H9 (cell line): Measurements from ENCODE around the gene MDK. TPM values are rescaled to one million over a fixed set of nuclear protein-coding genes. Genes with fewer than 3 reads are reported as not detected.

Experiments
- DNase-seq: peaks from one replicate; pipeline ENCODE4 v3.0.0-alpha.2; 2017
- H2AFZ ChIP-seq: one replicate; pipeline ENCODE4 v1.6.1; 2013; ENCODE audit warnings: mild to moderate bottlenecking, low read length, control low read depth, moderate library complexity
- H2AK5ac ChIP-seq: 2 replicates; pipeline ENCODE4 v1.6.1; 2013; ENCODE audit warnings: low read length, control low read depth, mixed read lengths; ENCODE audit not compliant: insufficient read length
- H2BK120ac ChIP-seq: one replicate; pipeline ENCODE4 v1.6.1; 2013; ENCODE audit warnings: low read depth, mild to moderate bottlenecking, low read length, control low read depth, inconsistent platforms; ENCODE audit not compliant: poor library complexity, severe bottlenecking
- H2BK12ac ChIP-seq: 2 replicates; pipeline ENCODE4 v1.6.1; 2013; ENCODE audit warnings: low read length, control low read depth, mixed read lengths, low read depth; ENCODE audit not compliant: insufficient read length
- H2BK15ac ChIP-seq: 2 replicates; pipeline ENCODE4 v1.6.1; 2013; ENCODE audit warnings: low read depth, low read length, control low read depth
- H2BK20ac ChIP-seq: one replicate; pipeline ENCODE4 v1.6.1; 2013; ENCODE audit warnings: low read depth, mild to moderate bottlenecking, low read length, control low read depth, inconsistent platforms; ENCODE audit not compliant: poor library complexity, severe bottlenecking
- H2BK5ac ChIP-seq: 2 replicates; pipeline ENCODE4 v1.6.1; 2013; ENCODE audit warnings: low read length, control low read depth, mixed read lengths; ENCODE audit not compliant: insufficient read length
- H3K14ac ChIP-seq: 2 replicates; pipeline ENCODE4 v1.6.1; 2013; ENCODE audit warnings: low read length, control low read depth; ENCODE audit not compliant: insufficient read depth
- H3K18ac ChIP-seq: 2 replicates; pipeline ENCODE4 v1.6.1; 2013; ENCODE audit warnings: low read depth, mild to moderate bottlenecking, mixed read lengths, low read length, control low read depth; ENCODE audit not compliant: insufficient read length
- H3K23ac ChIP-seq: 2 replicates; pipeline ENCODE4 v1.6.1; 2013; ENCODE audit warnings: low read length, control low read depth, mixed read lengths, low read depth; ENCODE audit not compliant: insufficient read length
- H3K23me2 ChIP-seq: 2 replicates; pipeline ENCODE4 v1.6.1; 2013; ENCODE audit warnings: low read depth, mild to moderate bottlenecking, mixed read lengths, low read length, control low read depth; ENCODE audit not compliant: insufficient read length, poor library complexity, severe bottlenecking
- H3K27ac ChIP-seq: 2 replicates; pipeline ENCODE4 v1.5.1; 2013; ENCODE audit warnings: low read length, control low read depth, mixed read lengths, low read depth; ENCODE audit not compliant: insufficient read length
- H3K27me3 ChIP-seq: 2 replicates; pipeline ENCODE4 v1.6.1; 2013; ENCODE audit warnings: low read length, control low read depth, inconsistent platforms; ENCODE audit not compliant: insufficient read depth
- H3K4ac ChIP-seq: 2 replicates; pipeline ENCODE4 v1.6.1; 2013; ENCODE audit warnings: low read depth, mild to moderate bottlenecking, control low read depth, inconsistent platforms, low read length, moderate library complexity
- H3K4me1 ChIP-seq: 2 replicates; pipeline ENCODE4 v1.6.1; 2013; ENCODE audit warnings: low read length, control low read depth, inconsistent platforms; ENCODE audit not compliant: insufficient read depth
- H3K4me2 ChIP-seq: 2 replicates; pipeline ENCODE4 v1.6.1; 2013; ENCODE audit warnings: low read length, control low read depth, mixed read lengths; ENCODE audit not compliant: insufficient read length, insufficient read depth
- H3K56ac ChIP-seq: 2 replicates; pipeline ENCODE4 v1.6.1; 2013; ENCODE audit warnings: low read depth, mild to moderate bottlenecking, mixed read lengths, low read length, control low read depth; ENCODE audit not compliant: insufficient read length
- H3K79me1 ChIP-seq: 2 replicates; pipeline ENCODE4 v1.6.1; 2013; ENCODE audit warnings: low read depth, mild to moderate bottlenecking, moderate library complexity, low read length, control low read depth, inconsistent platforms; ENCODE audit not compliant: insufficient read depth, poor library complexity, severe bottlenecking
- H3K79me2 ChIP-seq: 2 replicates; pipeline ENCODE4 v1.6.1; 2013; ENCODE audit warnings: low read length, control low read depth, inconsistent platforms; ENCODE audit not compliant: insufficient read depth
- H3K9ac ChIP-seq: 2 replicates; pipeline ENCODE4 v1.6.1; 2013; ENCODE audit warnings: low read length, control low read depth, mixed read lengths; ENCODE audit not compliant: insufficient read length; ENCODE audit errors: extremely low read depth
- H3K9me3 ChIP-seq: one replicate; pipeline ENCODE4 v1.6.1; 2013; ENCODE audit warnings: low read depth, low read length, inconsistent platforms; ENCODE audit not compliant: control insufficient read depth
- H3T11ph ChIP-seq: one replicate; pipeline ENCODE4 v1.6.1; 2013; ENCODE audit warnings: mild to moderate bottlenecking, low read length, control low read depth, inconsistent platforms
- H4K20me1 ChIP-seq: one replicate; pipeline ENCODE4 v1.6.1; 2013; ENCODE audit not compliant: control insufficient read depth, insufficient read length, insufficient read depth
- H4K5ac ChIP-seq: 2 replicates; pipeline ENCODE4 v1.6.1; 2013; ENCODE audit warnings: low read depth, mild to moderate bottlenecking, mixed read lengths, low read length, control low read depth; ENCODE audit not compliant: insufficient read length
- H4K8ac ChIP-seq: replicated peaks from 2 replicates; pipeline ENCODE4 v1.6.1; 2013; ENCODE audit warnings: low read length, control low read depth, mixed read lengths, low read depth; ENCODE audit not compliant: insufficient read length
- H4K91ac ChIP-seq: 2 replicates; pipeline ENCODE4 v1.6.1; 2013; ENCODE audit warnings: low read depth, mild to moderate bottlenecking, moderate library complexity, mixed read lengths, low read length, control low read depth; ENCODE audit not compliant: insufficient read length
- H3K27ac Mint-ChIP-seq, 3 experiments: 2 replicates in 2 of 3; 3 replicates in 1 of 3; pipeline ENCODE4 v1.8.0; 2020 to 2021; ENCODE audit warnings: mixed read lengths in 3 of 3, mild to moderate bottlenecking in 1 of 3, moderate library complexity in 1 of 3
- H3K27me3 Mint-ChIP-seq: 2 replicates; pipeline ENCODE4 v1.8.0; 2021; ENCODE audit warnings: low read depth, mild to moderate bottlenecking, moderate library complexity, mixed read lengths
- H3K36me3 Mint-ChIP-seq, 3 experiments: 2 replicates in 2 of 3; 3 replicates in 1 of 3; pipeline ENCODE4 v1.8.0; 2020 to 2021; ENCODE audit warnings: low read depth in 3 of 3, mixed read lengths in 3 of 3; ENCODE audit not compliant: insufficient read depth in 1 of 3
- H3K4me1 Mint-ChIP-seq, 2 experiments: 2 replicates each; pipeline ENCODE4 v1.8.0; 2020; ENCODE audit warnings: mixed read lengths in 2 of 2
- H3K4me3 Mint-ChIP-seq, 2 experiments: 2 replicates in 1 of 2; 3 replicates in 1 of 2; pipeline ENCODE4 v1.8.0; 2020 to 2021; ENCODE audit warnings: mild to moderate bottlenecking in 2 of 2, mixed read lengths in 2 of 2, moderate library complexity in 1 of 2
- H3K9me3 Mint-ChIP-seq, 2 experiments: 2 replicates in 1 of 2; 3 replicates in 1 of 2; pipeline ENCODE4 v1.8.0; 2020; ENCODE audit warnings: mild to moderate bottlenecking in 2 of 2, mixed read lengths in 2 of 2, moderate library complexity in 1 of 2
- CTCF ChIP-seq: fragments of 200-600 bp; sonication (generic); conservative IDR thresholded peaks from 3 replicates; pipeline ENCODE4 v1.8.0; 2021; ENCODE audit warnings: antibody characterized with exemption, mild to moderate bottlenecking
- WGBS: extraction: QIAGEN DNeasy Blood & Tissue Kit; methylation state at CpG from one replicate; pipeline ENCODE4 v1.1.7; 2013; ENCODE audit warnings: missing lambda C conversion rate, low lambda C conversion rate, mixed read lengths; ENCODE audit not compliant: insufficient read length; ENCODE audit errors: extremely low coverage; 5-methylcytosine and 5-hydroxymethylcytosine counted together
- total RNA-seq: library from RNA; stranded (reverse); gene quantifications from 2 replicates; pipeline ENCODE4 v1.2.1, GENCODE V29; 2021

Gene MDK
- total RNA-seq, 1 experiment from 2014 or later, result 392 TPM

GRCh38 chr11:46374815-46375214, 6.7 kb upstream of the MDK start:
- no peak for TF ChIP-seq CTCF
- no peak overlapping the region for H2AFZ ChIP-seq
- no peak overlapping the region for H3K9ac ChIP-seq
- Mint-ChIP-seq H3K27ac (no peak overlapping the region), H3K36me3 (peaks cover 17 to 55% (median 52%) of the 10 kb centered on the region in 3 experiments; a peak in 6 of 7 replicates), H3K9me3 (no peaks in the 10 kb centered on the region; a peak in 1 of 5 replicates), H3K27me3 (no peaks in the 10 kb centered on the region), H3K4me3 (no peak overlapping the region), H3K4me1 (peaks cover 7 to 10% of the 10 kb centered on the region in 2 experiments)
- no peak overlapping the region for H3T11ph ChIP-seq
- H3K14ac ChIP-seq, result no peak overlapping the region
- H3K56ac ChIP-seq, result no peak overlapping the region
- no peak for DNase-seq
- H3K79me2 ChIP-seq, result no peaks in the 10 kb centered on the region
- no peaks in the 10 kb centered on the region for H3K23me2 ChIP-seq
- no peaks in the 10 kb centered on the region for H4K20me1 ChIP-seq
- H3K18ac ChIP-seq, result no peak overlapping the region
- no peak overlapping the region for H3K4me2 ChIP-seq
- no peak overlapping the region for H4K91ac ChIP-seq
- no peak overlapping the region for H2AK5ac ChIP-seq
- H2BK12ac ChIP-seq, result no peak overlapping the region
- no peak overlapping the region for H4K8ac ChIP-seq
- H4K5ac ChIP-seq, result no peak overlapping the region
- H2BK5ac ChIP-seq, result no peak overlapping the region
- H3K27me3 ChIP-seq, result no peaks in the 10 kb centered on the region
- no peak overlapping the region for H2BK20ac ChIP-seq
- no peak overlapping the region for H3K4ac ChIP-seq
- no peaks in the 10 kb centered on the region for H3K9me3 ChIP-seq
- H2BK120ac ChIP-seq, result no peak overlapping the region
- WGBS, result no CpG with 5 or more reads among the region's 15 CpGs
- H2BK15ac ChIP-seq, result no peak overlapping the region
- no peaks in the 10 kb centered on the region for H3K4me1 ChIP-seq
- no peak overlapping the region for H3K27ac ChIP-seq
- no peak overlapping the region for H3K23ac ChIP-seq
- no peaks in the 10 kb centered on the region for H3K79me1 ChIP-seq
